Activated naive CD4-positive, alpha-beta T cell treated with anti-CD3 and anti-CD28 coated beads, Interleukin-2, amount 50 U/mL, for 24 hours (primary cell): Measurements from ENCODE around the gene TXNRD3.

Source experiments
- H3K27ac Mint-ChIP-seq: one replicate; pipeline ENCODE4 v1.8.0; 2021; ENCODE audit warnings: mild to moderate bottlenecking, mixed read lengths
- H3K27me3 Mint-ChIP-seq: one replicate; pipeline ENCODE4 v1.8.0; 2021; ENCODE audit warnings: mixed read lengths
- H3K36me3 Mint-ChIP-seq: one replicate; pipeline ENCODE4 v1.8.0; 2021; ENCODE audit warnings: mixed read lengths
- H3K4me1 Mint-ChIP-seq: one replicate; pipeline ENCODE4 v1.8.0; 2021; ENCODE audit warnings: mixed read lengths
- H3K4me3 Mint-ChIP-seq: one replicate; pipeline ENCODE4 v1.8.0; 2021; ENCODE audit warnings: mild to moderate bottlenecking, mixed read lengths
- H3K9me3 Mint-ChIP-seq: one replicate; pipeline ENCODE4 v1.8.0; 2021; ENCODE audit warnings: mixed read lengths

The TXNRD3 gene

DNA sequence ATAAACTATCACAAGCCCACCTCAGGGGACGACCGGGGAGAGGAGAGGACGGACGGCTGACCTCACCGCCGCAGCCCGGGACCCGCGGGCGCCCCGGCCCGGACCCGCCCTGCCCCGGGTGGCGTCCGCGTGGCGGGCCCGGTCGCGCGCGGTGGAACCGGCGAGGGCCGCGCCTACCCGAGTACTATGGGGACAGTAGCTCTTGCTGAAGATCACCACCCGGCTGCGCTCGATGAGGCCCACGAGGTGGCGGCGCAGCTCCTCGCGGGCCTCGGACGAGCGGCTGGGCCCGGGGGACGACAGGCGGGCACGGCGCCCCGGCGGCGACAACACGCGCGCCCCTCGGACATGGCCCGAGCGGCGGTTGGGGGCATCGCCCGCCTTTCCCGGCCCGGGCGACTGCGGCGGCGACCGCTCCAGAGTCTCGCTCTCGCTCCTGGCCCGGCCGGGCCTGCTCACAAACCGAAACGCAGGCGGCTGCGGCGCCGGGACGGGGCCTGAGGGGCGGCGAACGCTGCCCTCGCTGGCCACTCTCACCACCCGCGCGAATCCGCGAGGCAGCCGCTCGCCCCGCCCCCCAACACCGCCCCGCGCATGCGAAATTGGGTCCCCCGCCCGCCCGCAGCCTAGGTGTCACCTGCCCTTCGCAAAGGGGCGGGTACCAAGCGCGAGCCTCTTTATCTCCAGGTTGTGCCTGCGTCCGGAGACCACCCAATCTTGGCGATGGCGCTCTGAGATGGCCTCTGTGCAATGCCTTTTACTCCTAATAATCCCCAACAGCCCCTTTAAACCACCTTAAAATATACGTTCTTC, at the start of gene TXNRD3:
Gene TXNRD3, minus strand, starts transcription at position 554 of the 813 bp plus-strand sequence.
- H3K27me3 Mint-ChIP-seq = no peaks in the 10 kb centered on the region
- H3K9me3 Mint-ChIP-seq = no peaks in the 10 kb centered on the region
- no peaks in the 10 kb centered on the region for H3K36me3 Mint-ChIP-seq
- peak within 1 kb of the TSS; percentile 90 for H3K4me3 Mint-ChIP-seq
- peaks cover 7% of the 10 kb centered on the region for H3K4me1 Mint-ChIP-seq
- H3K27ac Mint-ChIP-seq = peak within 1 kb of the TSS; percentile 41

DNA sequence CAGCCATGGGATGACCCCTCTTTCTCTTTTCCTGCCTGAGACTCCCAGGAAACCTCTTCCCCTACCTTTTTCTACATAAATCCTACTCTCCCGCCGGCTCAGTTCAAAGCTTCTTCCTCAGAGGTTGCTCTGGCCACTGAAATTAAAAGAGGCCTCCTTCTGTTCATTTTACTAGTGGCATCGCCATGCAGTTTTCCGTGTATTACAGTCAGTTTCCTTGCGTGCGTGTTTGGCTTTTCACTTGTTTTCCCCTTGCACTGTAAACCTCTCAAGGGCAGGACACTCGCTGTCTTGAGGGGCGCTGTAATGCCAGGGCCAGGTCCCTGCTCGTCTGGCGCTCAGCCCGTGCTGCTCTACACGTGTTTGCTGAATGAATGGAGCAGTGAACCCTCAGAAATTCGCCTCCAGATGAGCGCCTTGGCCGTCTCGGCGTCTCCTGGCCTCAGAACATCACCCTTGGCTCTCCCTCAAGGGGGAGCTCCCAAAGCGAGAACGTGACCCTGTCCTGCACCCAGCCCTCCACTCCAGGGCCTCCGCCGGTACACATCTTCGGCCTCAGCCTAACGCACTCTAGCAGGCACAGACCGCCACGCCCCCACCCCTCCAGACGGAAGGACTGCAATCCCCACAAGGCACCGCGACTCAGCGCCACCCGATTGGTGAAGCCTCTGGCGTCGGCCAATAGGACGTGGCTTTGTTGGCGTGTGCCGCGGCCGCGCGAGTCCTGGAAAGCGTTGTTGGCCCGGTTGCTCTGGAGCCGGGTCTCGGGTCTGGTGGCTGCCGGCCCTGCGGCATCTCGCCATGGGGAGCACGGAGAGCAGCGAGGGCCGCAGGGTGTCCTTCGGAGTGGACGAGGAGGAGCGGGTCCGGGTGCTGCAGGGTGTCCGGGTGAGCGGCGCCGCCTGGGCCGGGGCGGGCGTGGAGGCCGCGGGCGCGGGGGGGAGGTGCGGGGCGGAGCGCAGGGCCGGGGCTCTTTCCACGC, 48.9 kb upstream of the TXNRD3 start, which contains the start of gene CHCHD6:
Gene CHCHD6, plus strand, starts transcription at position 729 of the 982 bp plus-strand sequence. Its CDS starts 73 bp downstream, at position 802.
- H3K27ac Mint-ChIP-seq = peak within 1 kb of the TSS; percentile 93
- H3K27me3 Mint-ChIP-seq = peaks cover 10% of the 10 kb centered on the region
- H3K4me1 Mint-ChIP-seq = peaks cover 28% of the 10 kb centered on the region
- peaks cover 2% of the 10 kb centered on the region for H3K36me3 Mint-ChIP-seq
- no peaks in the 10 kb centered on the region for H3K9me3 Mint-ChIP-seq
- peak within 1 kb of the TSS; percentile 95 for H3K4me3 Mint-ChIP-seq

DNA sequence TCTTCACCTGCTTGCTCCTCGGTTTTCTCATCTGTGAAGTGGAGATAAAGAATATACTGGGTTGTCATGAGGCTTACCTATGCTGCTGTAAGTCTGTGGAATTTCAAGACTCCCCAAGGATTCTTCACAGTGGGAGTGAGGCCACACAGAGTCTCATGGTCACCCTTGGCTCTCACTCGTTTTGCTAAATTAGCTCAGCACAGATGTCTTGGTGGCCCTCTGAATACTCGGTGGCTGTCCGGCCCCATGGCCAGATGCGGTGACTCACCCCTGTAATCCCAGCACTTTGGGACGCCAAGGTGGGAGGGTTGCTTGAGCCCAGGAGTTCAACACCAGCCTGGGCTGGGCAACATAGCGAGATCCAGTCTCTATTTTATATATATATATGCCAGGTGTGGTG, 44.1 kb upstream of the TXNRD3 start:
- Mint-ChIP-seq H3K4me1 (peaks cover 9% of the 10 kb centered on the region), H3K9me3 (no peaks in the 10 kb centered on the region), H3K36me3 (no peaks in the 10 kb centered on the region)

DNA sequence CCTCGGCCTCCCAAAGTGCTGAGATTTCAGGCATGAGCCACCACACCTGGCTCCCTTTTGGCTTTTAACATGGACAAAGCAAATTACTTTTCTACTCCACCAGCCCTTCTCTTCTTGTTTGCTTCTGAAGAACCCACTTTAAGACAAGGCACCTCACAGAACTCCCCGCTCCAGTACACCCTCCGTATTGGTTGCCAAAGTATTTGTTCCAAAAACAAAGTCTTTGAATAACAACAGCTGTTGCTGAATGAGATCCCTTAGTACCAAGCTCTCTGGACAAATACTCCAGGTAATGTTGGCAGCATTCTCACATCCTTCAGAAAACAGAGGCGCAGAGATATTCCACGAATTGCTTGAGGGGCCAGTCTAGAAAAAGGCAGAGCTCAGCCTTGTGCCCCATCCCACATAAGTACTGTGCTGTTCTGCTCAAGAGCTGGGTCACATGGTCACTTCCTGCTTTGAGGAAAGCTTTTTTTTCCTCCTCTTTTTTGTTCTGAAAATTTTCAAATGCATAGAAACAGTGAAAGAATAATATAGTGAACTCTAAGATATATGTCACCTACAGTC, 41.9 kb upstream of the TXNRD3 start:
- Mint-ChIP-seq H3K9me3 (no peaks in the 10 kb centered on the region), H3K4me3 (no peak overlapping the region), H3K36me3 (no peaks in the 10 kb centered on the region), H3K4me1 (no peaks in the 10 kb centered on the region), H3K27me3 (peaks cover 23% of the 10 kb centered on the region), H3K27ac (no peak overlapping the region)

More for the DNA sequence above, 44.1 kb upstream of the TXNRD3 start:
- H3K4me3 Mint-ChIP-seq = no peak overlapping the region
- no peak overlapping the region for H3K27ac Mint-ChIP-seq
- peaks cover 25% of the 10 kb centered on the region for H3K27me3 Mint-ChIP-seq

DNA sequence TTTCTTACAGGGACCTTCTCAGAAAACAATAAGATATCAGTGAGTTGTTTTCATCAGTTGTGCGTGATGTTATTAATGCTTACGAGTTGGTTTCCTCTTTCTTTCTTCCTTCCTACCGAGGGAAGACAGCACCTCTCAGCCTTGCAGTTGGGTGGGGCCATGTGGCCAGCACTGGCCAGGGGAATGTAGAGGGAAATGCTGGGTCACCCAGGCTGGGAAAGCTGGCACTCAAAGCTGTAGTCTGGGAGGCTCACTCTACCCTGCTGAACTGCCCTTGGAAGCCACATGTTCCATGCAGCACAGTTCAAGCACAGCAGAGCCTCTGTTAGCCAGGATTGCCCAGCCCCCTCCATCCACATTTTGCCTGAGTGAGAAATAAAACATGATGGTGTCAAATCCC, 39.0 kb upstream of the TXNRD3 start:
- peaks cover 18% of the 10 kb centered on the region for H3K27me3 Mint-ChIP-seq
- no peak overlapping the region for H3K27ac Mint-ChIP-seq
- no peaks in the 10 kb centered on the region for H3K36me3 Mint-ChIP-seq
- no peaks in the 10 kb centered on the region for H3K4me1 Mint-ChIP-seq
- no peak overlapping the region for H3K4me3 Mint-ChIP-seq
- no peaks in the 10 kb centered on the region for H3K9me3 Mint-ChIP-seq

DNA sequence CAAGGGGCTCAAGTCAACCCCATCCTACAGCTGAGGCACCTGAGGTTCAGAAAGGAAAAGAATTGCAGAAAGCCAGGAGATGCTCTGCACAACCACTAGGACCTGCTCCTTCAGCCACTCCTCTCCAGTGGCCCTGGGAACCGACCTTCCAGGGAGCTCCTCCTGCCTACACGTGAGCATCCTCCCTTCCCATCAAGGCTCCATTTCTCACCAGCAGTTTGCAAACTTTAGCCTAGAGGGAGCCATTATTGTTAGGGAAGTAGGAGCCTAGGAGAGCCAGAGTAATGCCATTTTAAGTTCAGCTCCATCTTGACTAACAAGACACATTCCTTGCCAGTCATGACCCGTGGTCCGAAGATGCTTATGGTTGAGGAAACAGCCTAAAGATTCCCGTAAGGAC, 37.9 kb upstream of the TXNRD3 start:
- peaks cover 16% of the 10 kb centered on the region for H3K27me3 Mint-ChIP-seq
- no peak overlapping the region for H3K4me3 Mint-ChIP-seq
- no peaks in the 10 kb centered on the region for H3K36me3 Mint-ChIP-seq
- H3K4me1 Mint-ChIP-seq = no peaks in the 10 kb centered on the region
- no peaks in the 10 kb centered on the region for H3K9me3 Mint-ChIP-seq
- H3K27ac Mint-ChIP-seq = no peak overlapping the region

DNA sequence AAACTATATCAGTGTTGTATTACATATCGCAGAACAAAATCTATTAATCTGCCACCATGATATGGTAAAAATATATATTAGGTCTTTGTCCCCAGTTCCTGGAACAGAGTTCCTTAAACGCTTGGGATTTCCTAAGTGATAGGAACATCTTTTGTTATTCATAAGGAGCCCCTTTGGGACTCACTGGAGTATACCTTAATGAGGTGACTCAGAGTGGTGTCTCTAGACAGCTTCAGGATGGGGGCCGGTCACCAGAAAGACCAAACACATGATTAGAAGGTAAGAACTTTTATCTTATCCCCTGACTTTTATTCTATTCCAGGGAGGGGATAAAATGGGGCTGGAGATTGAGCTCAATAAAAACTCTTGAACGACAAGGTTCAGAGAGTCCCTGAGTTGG, 36.8 kb upstream of the TXNRD3 start:
- H3K27ac Mint-ChIP-seq = no peak overlapping the region
- no peak overlapping the region for H3K4me3 Mint-ChIP-seq
- peaks cover 16% of the 10 kb centered on the region for H3K27me3 Mint-ChIP-seq
- no peaks in the 10 kb centered on the region for H3K9me3 Mint-ChIP-seq
- no peaks in the 10 kb centered on the region for H3K36me3 Mint-ChIP-seq
- H3K4me1 Mint-ChIP-seq = no peaks in the 10 kb centered on the region

DNA sequence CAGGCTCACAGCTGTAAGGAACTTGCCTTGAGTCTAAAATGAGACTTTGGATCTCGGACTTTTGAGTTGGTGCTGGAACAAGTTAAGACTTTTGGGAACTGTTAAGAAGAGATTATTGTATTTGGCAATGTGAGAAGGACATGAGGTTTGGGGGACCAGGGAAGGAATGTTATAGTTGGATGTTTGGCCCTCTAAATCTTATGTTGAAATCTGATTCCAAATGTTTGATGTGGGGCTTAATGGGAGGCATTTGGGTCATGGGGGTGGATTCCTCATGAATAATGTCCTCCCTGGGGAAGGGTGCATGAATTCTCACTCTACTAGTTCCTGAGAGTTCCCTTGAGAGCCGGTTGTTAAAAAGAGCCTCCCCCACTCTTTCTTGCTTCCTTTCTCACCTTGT, 30.6 kb upstream of the TXNRD3 start:
- Mint-ChIP-seq H3K4me1 (no peaks in the 10 kb centered on the region), H3K4me3 (no peak overlapping the region), H3K27ac (no peak overlapping the region), H3K36me3 (no peaks in the 10 kb centered on the region), H3K27me3 (no peaks in the 10 kb centered on the region), H3K9me3 (no peaks in the 10 kb centered on the region)

DNA sequence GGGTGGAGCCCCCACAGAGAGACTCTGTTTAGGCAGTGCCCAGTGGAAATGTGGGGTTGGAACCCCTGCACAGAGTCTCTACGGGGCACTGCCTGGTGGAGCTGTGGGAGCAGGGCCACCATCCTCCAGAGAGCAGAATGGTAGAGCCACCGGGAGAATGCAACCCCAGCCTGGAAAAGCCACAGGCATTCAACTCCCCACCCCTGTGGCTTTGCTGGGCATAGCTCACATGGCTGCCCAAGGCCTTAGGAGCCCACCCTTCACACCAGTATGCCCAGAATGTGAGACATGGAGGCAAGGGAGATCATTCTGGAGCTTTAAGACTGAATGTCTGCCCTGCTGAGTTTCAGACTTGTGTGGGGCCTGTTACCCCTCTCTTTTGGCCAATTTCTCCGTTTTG, 30.1 kb upstream of the TXNRD3 start:
- Mint-ChIP-seq H3K27ac (no peak overlapping the region), H3K27me3 (no peaks in the 10 kb centered on the region), H3K4me1 (no peaks in the 10 kb centered on the region), H3K36me3 (no peaks in the 10 kb centered on the region), H3K9me3 (no peaks in the 10 kb centered on the region), H3K4me3 (no peak overlapping the region)

DNA sequence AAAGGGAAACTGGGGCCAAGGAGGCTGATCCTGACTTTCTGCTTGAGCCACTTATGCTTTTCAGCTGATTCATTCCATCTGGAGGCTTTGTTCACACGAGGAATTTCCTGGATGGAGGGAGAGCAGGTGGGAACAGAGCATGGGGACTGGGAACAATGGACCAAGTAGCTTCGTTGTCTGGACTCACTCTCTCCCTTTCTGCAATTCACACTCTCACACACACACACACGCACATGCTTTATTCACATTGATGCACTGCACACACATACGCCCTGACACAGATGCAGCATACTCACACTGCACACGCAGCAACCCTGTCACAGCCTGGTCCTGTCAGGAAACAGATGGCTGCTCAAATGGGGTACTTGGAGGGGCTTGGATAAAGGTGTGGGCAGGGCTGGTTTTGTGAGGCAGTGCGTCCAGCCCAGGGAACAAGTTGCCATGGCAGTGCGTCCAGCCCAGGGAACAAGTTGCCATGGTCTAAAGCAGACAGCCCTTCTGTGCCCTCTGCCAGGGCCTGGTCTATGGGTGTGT, 29.4 kb upstream of the TXNRD3 start:
- Mint-ChIP-seq H3K36me3 (no peaks in the 10 kb centered on the region), H3K4me3 (no peak overlapping the region), H3K27ac (no peak overlapping the region), H3K9me3 (no peaks in the 10 kb centered on the region), H3K4me1 (no peaks in the 10 kb centered on the region), H3K27me3 (no peaks in the 10 kb centered on the region)

DNA sequence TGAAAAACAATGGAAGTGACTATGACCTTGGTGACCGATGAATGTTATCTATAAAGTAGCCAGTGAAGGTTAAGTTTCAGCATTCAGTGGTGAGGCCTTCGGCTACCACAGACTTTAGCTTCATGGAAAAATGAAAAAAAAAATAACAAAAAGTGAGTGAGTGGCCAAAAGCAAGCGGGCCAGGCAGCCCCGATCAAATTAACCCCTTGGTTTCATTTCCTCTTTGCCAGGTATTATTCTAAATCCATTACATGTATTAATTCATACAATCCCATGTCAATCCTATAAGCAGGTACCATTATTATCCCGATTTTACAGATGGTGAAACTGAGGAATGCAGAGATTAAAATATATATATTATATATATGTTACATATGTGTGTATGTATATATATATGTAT, 28.1 kb upstream of the TXNRD3 start:
- Mint-ChIP-seq H3K4me3 (no peak overlapping the region), H3K27ac (no peak overlapping the region), H3K4me1 (peaks cover 4% of the 10 kb centered on the region), H3K9me3 (no peaks in the 10 kb centered on the region), H3K27me3 (peaks cover 4% of the 10 kb centered on the region), H3K36me3 (no peaks in the 10 kb centered on the region)

DNA sequence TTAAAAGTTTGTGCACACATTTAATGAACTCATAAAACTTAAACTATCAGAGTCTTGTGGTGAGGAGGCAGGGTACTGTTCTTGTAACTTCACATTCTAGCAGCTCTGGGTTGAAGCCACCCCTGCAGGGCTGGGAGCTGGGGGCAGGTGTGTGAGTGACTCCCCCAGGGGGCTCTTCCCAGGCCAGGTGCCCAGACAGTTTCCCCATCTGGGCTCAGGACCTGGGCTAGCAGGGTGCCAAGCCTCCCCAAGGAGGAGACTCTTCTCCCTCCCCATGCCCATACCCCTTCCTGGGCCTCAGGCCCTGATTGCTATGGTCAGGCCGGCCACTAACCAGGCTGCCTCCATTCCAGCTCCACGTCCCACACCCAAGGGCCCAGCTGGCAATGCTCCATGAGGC, 27.1 kb upstream of the TXNRD3 start:
- Mint-ChIP-seq H3K4me1 (peaks cover 4% of the 10 kb centered on the region), H3K36me3 (no peaks in the 10 kb centered on the region), H3K4me3 (no peak overlapping the region), H3K27me3 (peaks cover 6% of the 10 kb centered on the region), H3K27ac (no peak overlapping the region), H3K9me3 (no peaks in the 10 kb centered on the region)

DNA sequence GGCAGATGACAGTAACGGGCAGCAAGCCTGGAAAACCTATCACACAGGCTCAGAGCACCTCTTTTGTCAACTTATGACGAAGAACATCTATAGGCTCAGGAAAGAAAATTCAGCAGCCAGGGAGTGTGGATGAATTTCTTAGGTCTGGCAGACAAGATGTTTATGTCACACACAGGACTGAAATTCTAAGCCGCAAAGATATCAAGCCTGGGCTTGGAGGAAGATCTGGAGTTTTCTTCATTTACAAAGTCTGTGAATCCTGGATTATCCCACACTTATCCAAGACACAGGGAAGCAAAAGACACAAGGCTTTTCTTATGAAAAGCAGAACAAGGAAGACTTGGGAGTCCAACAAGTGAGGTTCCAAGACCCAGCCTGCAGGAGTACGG, 25.7 kb upstream of the TXNRD3 start:
- no peak overlapping the region for H3K27ac Mint-ChIP-seq
- H3K9me3 Mint-ChIP-seq = no peaks in the 10 kb centered on the region
- H3K27me3 Mint-ChIP-seq = peaks cover 6% of the 10 kb centered on the region
- peaks cover 4% of the 10 kb centered on the region for H3K4me1 Mint-ChIP-seq
- H3K36me3 Mint-ChIP-seq = no peaks in the 10 kb centered on the region
- H3K4me3 Mint-ChIP-seq = no peak overlapping the region

DNA sequence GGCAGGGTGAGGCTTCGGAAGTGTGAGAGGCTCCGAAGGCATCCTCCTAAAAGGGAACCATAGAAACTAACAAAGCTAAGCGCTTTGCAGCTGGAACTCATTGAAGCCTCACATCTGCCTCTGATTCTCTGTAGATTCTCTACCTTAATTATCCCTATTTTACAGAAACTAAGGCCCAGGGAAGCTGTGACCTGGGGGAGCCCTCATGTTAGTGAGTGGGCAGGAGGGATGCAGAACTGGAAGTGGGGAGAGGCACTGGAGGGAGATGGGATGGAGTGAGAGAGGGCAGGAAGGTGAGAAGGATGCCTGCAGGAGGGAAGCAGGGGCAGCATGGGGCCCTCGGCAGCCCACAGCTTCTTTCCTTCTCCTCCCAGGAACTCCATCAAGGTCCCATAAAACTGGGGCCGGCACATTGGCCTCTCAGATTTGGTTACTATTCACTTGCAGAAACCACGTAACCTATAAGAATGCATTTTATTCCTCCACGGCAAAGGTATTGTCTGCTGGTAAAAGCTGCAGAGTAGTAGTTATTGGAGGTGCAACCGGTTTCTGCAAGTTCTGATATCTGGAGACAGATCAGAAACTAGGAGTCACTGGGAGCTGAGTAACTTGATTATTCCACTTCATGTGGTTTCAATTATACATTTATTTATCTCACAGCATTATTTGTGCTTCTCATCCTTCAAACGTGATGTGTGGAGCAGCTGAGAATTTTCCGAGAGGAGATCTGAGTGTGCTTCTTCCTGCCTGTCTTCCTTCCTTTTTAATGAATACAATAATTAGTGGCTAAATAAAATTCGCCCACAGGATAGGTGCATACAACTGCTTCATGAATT, 25.1 kb upstream of the TXNRD3 start:
- Mint-ChIP-seq H3K27ac (no peak overlapping the region), H3K36me3 (no peaks in the 10 kb centered on the region)

DNA sequence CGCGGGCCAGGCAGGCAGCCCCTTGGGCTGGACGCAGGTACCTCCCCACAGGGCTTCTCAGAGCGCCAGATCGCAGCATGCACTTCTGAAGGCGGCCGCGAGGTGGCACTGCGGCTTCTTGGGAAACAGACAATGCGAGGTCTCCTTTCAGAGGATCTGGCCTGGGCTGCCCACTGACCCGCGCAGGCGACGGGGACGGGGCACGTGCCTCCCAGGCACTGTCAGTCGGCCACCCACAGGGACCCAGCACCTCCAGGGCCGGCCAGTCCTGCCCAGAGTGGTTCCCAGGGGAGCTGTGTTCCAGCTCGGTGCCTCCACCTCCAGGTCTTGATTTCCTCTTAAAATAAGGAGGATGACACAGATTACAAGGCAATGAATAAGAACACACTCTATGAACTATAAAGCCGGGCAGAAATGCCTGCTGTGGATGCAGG, 24.4 kb upstream of the TXNRD3 start:
- no peak overlapping the region for H3K27ac Mint-ChIP-seq
- peaks cover 6% of the 10 kb centered on the region for H3K27me3 Mint-ChIP-seq
- H3K4me3 Mint-ChIP-seq = peak overlapping the region; percentile 49
- no peaks in the 10 kb centered on the region for H3K36me3 Mint-ChIP-seq
- H3K4me1 Mint-ChIP-seq = peaks cover 4% of the 10 kb centered on the region
- no peaks in the 10 kb centered on the region for H3K9me3 Mint-ChIP-seq

More for the DNA sequence above, 25.1 kb upstream of the TXNRD3 start:
- Mint-ChIP-seq H3K27me3 (peaks cover 6% of the 10 kb centered on the region), H3K4me3 (no peak overlapping the region), H3K4me1 (peaks cover 4% of the 10 kb centered on the region), H3K9me3 (no peaks in the 10 kb centered on the region)
